GM19468 (cell line): ENCODE data around the gene MAGI1.
"Not testable (repeated sequence)": the region's sequence is repeated elsewhere in the genome, so short reads cannot be mapped to it uniquely, and the experiment has no call there.

ENCODE experiments used
- ATAC-seq: cut with Tn5 transposase; IDR thresholded peaks from one replicate; pipeline ENCODE4 v1.9.1; 2021; ENCODE audit warnings: mild to moderate bottlenecking, moderate library complexity, moderate number of reproducible peaks; ENCODE audit not compliant: unreplicated experiment; ENCODE audit errors: extremely low read depth

Gene MAGI1

DNA sequence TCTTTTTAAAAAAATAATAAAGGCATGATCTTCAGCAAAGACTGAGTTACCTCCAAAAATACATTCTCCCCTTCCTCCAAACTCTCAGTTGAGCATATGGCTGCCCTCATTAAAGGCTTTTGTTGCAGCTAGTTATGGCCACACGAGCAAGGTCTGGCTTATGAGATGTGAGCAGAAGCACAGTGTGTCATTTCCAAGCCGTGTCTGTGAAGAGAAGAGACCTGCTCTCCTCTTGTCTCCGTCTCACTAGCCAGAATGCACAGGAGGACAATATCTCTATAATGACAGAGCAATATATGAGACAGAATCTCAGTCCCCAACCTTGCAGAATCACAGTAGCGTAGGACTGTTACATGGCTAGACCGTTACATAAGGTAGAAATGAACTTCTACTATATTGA lies 152.3 kb downstream of the MAGI1 start:
- no peak for ATAC-seq

DNA sequence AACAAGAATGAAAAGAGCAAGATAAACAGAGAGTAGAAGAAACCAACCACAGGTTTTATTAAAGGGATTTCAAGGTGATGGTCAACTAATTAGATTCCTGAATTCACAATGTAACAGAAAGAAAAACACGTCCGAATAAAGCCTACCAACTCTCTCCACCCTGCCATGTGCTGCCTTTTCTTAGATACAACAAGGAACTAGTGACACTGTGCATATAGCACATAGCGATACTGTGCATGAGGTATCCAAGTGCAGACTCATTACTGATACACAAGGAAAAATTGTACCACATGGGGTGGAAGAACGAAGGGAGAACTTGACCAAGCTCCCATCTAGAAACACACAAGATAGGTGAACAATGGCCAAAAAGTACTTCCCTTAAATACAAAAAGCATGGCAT lies 154.6 kb downstream of the MAGI1 start:
- no peak for ATAC-seq

DNA sequence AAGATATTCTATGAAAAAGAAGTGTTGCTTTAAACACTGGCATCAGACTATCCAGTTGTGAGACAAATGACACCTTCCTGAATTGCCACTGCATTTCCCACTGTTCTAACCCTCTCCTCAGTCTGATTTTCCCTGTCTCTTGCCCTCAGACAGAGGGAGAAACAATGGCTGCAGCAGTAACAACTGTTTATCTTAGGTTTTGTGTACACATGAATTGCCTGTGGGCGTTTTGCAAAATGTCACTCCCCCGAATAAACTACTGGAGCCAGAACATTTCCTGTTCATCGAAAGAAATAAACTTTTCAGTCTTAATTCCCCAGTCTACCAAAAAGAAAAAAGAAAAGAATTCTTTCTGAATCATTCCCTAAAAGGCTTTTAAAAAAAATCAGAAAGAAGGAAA lies 155.1 kb downstream of the MAGI1 start:
- no peak for ATAC-seq

DNA sequence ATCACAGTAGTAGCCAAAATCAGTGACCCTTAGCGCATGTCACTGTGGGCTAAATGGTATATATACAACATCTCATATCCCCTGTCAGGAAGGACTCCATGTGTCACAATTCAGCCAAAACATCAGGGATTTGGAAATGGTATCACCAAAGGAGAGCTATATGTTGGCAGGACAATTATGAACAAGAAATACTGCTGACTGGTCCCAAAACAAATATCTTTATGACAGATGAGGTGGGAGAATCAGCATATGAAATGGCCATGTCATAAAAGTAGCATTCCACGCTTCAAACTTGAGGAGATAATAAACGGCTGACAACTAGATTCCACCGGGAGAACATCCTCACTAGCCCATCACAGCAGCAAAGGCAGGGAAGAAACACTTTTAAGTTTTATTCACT lies 158.4 kb downstream of the MAGI1 start:
- ATAC-seq: no peak

DNA sequence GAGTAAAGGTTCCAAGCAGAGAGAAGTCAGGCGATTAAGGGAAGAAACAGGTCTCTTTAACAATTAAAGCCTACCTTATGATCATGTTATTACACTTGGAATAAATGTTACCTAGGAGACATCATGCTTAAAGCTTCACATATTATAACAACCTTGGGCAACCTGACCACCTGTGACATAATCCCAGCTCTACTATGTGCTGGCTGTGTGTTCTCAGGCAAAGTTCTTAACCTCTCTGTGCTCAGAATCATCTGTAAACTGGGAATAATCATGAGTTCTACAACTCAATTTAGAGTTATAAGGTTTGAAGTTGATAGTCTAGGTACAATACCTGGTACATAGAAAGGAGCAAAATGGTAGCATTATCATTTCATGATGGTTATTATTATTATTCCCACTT lies 159.3 kb downstream of the MAGI1 start:
- no peak for ATAC-seq

DNA sequence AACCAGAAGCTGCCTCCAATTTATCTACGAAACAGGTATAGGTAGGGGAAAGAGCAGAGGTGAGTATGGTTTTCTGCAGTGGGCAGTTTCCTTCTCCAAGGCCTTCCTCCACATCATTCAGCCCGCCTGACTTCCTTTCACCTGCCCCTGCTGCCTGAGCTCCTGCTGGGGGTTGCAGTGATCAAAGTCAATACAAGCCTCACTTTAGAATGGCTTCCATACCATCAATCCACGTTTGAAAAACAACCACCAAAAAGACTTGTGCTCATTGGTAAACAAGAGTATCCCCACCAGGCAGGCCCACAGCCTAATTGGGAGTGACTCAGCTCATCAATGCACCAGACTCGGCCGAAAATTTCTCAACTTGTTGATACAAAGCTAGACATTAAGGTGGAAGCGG lies 159.9 kb downstream of the MAGI1 start:
- no peak for ATAC-seq

DNA sequence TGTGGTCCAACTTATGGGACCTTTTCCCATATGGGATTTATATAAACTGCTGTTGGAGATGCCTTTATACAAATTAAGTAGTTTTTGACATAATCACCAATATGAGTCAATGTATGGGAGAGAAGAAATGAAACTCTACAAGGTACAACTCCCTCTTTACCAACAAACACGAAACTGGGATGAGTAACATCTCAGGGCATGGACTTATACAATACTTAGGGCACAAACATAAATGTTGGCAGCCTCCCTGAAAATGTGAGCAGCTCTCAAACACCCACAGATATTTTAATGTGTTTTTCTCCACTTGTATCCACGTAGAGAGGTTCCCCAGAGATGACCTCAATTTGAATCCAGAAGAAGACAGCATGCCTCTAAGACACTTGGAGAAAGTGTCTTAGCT lies 161.6 kb downstream of the MAGI1 start:
- no peak for ATAC-seq

DNA sequence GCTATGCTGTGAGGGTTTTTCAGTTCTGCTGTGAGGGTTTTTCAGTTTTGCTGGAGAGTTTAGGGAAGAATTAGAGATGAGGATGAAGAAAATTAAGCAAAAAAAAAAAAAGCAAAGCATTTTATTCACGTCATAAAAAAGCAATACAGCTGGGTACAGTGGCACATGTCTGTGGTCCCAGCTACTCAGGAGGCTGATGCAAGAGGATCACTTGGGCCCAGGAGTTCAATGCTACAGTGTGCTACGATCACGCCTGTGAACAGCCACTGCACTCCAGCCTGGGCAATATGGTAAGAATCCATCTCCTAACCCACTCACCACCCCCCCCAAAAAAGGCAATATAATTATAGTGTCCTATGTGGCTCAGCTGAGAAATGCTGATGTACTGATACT lies 162.7 kb downstream of the MAGI1 start:
- ATAC-seq: no peak

DNA sequence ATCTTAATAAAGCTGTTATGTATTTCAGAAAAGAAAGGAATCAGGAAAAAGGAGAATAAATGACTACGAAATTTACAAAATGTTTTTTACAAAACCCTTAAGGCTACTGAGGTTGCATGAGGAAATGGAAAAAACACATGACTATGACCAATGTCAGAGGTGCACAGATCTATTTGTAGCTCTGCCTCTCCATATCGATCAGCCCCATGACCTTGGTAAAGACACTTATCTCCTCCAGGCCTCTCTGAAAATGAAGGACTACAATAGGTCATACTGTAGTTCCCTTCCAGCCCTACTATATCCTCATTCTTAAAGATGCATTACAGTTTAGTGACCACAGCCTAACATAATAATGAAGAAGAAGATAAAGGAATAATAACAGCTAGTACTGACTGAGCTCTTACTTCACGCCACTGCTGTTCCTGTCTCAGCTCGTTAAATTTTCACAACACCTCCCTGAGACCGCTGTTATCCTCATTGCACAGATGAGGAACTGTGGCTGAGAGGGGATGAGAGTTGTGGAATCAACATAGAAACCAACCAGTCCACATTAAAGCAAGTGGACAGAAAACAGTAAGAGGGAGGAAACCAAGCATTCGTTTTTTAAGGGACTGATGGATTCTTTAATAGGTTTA lies 163.2 kb downstream of the MAGI1 start:
- ATAC-seq: no peak

DNA sequence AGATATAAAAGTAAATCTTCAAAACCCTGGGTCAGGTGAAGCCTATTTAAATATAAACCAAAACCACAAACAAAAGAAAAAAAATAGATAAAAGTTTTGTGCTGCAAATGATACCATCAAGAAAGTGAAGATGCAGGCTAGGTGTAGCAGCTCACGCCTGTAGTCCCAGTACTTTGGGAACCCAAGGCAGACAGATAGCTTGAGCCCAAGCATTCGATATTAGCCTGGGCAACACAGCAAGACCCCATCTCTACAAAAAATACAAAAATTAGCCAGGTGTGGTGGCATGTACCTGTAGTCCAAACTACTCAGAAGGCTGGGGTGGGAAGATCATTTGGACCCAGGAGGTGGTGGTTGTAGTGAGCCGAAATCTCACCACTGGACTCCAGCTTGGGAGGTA lies 164.8 kb downstream of the MAGI1 start:
- ATAC-seq: no peak

DNA sequence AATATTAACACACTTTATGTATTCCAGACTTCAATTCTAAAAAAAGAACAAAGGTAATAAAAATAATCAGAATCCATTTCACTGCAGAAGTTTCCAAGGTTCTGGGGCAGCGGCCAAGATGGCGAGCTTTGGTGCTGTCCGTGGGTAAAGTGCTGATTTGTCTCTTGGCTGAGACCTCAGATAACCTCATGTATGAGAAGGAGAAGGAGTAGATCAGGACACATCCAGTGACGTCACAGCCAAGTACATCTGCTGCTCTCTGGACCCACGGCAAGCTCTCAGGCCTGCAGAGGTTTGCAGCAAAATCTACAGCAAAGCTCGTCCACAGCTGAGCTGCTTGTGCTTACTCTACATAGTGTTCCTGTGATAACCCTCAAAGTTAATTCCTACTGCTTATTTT lies 165.7 kb downstream of the MAGI1 start:
- ATAC-seq: no peak

DNA sequence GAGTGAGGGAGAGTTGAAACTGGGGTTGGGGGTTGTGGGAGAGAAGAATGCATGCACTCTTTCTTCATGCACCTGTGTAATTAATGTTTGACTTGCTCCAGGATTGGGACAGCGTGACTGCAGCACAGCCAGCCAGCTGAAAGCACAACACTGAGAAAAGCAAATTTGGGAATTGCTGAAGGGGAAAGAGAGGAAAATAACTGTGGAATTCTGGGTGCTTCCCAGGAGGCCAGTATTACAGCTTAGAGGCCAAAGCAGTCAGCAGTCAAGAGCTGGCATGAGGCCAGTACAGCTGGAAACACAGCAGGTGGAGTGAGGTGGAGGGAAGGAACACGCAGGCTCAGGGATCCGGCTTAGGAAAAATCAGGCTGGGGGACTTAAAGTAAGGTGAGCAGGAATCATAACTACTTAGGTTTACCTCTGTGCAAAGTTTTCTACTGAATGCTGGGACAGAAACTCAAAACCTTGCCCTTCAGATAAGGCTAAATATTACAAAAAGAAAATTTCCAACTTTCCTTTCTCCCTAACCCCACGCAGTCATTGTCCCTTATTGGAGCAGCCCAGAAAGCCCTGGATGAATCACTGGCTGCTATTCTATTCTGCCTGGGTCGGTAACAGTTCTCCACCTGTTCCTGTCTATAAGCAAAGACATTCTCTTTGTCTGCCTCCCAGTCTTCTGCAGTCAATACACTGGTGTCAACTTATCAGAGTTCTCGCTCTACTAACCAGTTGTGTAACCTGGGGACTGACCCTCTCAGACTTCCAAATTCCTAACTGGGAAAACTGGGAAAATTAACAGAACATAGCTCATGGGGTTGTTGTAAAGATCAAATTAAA lies 167.2 kb downstream of the MAGI1 start:
- ATAC-seq: no peak

DNA sequence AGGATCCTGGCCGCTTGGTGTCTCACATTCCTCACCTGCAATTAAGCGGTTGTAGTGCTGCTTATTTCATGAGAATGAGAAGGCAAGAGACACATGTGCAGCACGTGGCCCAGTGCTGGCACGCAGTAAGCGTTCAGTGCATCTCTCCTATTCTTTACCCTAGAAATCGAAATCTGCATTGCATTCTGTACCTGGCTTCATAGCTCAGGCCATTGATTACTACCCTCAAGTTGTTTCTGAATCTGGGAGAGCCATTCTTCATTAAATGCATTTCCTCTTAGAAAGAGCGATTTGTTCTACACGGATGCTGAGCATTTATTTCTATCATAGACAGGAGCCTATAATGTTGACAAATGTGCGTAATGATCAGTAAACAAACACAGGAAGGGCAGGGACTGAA lies 168.9 kb downstream of the MAGI1 start:
- ATAC-seq: no peak

DNA sequence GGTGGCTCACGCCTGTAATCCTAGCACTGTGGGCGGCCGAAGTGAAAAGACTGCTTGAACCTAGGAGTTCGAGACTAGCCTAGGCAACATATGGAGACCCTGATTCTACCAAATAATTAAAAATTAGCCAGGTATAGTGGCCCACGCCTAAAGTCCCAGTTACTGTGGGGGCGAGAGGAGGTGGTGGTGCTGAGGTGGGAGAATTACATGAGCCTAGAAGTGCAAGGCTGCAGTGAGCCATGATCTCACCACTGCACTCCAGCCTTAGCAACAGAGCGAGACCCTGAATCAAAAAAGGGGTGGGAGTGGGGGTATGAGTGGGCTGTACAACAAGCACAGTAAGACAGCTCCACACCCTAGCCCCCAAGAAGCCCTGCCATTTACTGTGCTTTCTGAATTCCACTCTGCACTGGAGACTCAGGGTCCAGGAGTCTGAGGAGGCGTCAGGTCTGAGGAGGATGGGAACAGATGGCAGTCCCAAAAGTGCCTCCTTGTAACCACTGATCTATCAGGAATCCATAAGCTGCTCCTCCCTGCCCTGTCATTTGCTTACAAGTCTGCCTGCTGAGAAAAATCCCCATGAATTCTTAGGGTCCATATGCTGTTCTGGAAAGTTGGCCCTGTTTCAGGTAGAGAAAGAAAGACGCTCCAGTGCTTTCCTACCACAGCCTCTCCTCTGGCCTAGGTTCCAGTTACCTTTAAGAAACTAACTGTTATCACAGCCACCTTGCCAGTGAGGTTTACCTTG lies 171.1 kb downstream of the MAGI1 start:
- ATAC-seq: no peak

DNA sequence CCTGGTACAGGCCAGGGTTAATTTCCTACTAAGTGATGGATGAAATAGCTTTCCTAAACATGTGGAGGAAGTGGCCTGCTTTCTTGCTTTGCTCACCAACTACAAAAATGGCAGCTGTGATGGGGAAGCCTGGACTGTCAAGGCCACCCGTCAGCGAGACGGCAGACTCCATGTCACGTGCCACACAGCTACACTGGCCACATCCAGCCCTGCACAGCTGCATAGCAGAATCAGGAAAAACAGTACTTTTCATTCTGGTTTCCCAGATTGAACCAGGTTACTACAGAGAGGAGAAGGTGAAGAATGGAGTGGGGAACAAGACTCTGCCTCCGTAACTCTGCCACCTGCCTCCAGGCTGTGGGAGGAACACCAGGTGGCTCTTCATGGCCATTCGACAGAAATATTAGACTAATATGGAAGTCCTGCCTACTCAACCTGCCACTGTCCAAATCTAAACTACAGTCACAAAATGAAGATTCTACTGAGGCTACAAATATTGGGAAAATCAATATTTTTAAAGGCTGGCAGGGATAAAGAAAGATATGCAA lies 174.3 kb downstream of the MAGI1 start:
- ATAC-seq: no peak

DNA sequence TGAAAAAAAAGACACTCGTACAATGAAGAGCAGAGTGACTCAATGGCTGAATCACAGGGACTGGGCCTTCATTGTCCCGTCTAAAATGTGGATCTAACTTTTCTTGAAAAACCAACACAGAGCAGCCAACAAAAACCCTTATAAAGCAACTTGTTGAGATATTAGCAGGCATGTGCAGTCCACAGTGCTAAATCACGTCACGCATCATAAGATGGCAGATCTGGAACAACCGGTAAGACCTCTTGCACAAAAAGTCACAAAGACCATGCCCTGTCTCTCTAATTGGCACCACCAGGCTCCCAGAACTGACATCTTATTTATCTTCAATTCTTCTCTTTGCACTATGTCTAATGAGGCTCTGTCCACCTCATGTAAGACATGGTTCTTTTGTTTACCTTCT lies 177.0 kb downstream of the MAGI1 start:
- no peak for ATAC-seq

DNA sequence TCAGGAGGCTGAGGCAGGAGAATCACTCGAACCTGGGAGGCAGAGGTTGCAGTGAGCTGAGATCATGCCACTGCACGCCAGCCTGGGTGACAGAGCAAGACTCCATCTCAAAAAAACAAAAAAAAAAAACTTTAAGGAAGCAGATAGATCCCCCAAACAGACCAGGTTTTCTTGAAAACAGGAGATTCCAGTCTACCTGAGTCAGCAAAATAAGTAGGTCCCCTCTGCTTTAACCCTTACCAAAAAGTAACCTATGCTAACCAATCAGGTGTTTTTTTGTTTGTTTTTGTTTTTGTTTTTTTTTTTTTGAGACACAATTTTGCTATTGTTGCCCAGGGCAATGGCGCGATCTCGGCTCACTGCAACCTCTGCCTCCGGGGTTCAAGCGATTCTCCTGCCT lies 179.1 kb downstream of the MAGI1 start:
- ATAC-seq: not testable (repeated sequence)

DNA sequence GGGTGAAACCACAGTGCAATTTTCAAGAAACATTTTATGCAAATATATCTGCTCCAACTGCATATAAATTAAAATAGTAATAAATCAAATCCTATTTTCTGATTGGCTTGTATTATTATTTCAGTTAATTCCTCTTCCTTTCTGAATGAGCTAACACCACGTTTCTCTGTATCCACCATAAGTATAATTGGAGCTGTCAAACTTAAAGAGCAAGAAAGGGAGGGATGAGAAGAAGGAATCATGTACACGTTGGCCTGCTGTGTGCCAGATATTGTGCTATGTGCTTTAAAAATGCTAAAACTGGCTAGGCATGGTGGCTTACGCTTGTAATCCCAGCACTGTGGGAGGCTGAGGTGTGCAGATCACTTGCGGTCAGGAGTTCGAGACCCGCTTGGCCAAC lies 180.0 kb downstream of the MAGI1 start:
- ATAC-seq: no peak

DNA sequence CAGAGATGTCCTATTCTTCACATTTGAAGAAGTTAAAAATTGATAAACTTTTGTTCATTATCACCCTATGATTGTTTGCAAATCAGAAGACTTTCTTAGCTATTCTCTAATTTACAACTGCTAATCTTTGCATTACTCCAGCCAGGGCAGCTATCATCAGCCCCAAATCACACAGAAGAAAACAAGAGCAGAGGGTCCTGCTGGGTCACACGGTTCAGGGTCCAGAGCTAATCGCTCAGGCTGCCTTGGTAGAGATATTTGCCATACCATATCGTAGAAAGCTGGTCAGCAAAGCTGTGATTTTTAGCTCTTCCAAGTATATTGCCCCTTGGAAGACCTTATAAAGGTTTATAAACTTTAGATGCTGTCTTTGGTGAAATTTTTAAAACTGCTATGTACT lies 181.4 kb downstream of the MAGI1 start:
- ATAC-seq: no peak

DNA sequence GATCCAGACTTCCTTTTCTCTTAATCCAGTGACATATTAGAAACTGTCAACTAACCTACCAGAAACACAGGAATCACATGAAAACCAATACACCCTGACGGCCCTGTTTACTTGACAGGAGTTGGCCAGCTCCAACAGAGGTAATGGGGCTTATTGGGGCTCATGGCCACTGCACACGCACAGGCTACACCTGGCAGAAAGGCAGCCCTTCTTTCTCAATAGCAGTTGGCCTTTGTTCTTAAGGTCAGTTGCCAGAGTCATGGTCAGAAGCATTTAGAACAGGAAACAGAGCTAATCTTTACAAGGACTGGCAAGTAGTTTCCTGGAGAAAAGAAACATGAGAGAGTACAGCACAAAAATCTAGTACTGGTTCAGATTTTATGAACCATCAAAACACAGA lies 181.8 kb downstream of the MAGI1 start:
- no peak for ATAC-seq
